Psoas muscle (tissue), 8 donors: ENCODE measurements around the gene GREB1. TPM values are rescaled to one million over a fixed set of nuclear protein-coding genes. Genes with fewer than 3 reads are reported as not detected.
A peak's percentile ranks its signal among the peaks of the same experiment; 100 is the strongest.

ENCODE experiments used
- ATAC-seq, 4 donors: fragments of 200-7000 bp; cut with Tn5 transposase; one replicate each; pipeline ENCODE4 v1.9.1; 2020; ENCODE audit warnings: moderate library complexity in 3 of 4, mild to moderate bottlenecking in 2 of 4
- DNase-seq, 2 donors: peaks; one replicate each; pipeline ENCODE4 v3.0.0-alpha.2; 2020
- H3K27ac ChIP-seq: fragments of 200-600 bp; one replicate; pipeline ENCODE4 v1.8.0; 2022
- H3K27me3 ChIP-seq, 3 donors: fragments of 200-600 bp in 1 of 3; one replicate each; pipeline versions ENCODE4 v1.6.1 to v1.8.0; 2013 to 2022; ENCODE audit warnings: low read length in 2 of 3, mild to moderate bottlenecking in 2 of 3, moderate library complexity in 1 of 3; ENCODE audit not compliant: insufficient read depth in 3 of 3
- H3K36me3 ChIP-seq, 2 donors: fragments of 200-600 bp in 1 of 2; one replicate each; pipeline versions ENCODE4 v1.6.1 to v1.8.0; 2013 to 2022; ENCODE audit warnings: low read depth in 1 of 2, mild to moderate bottlenecking in 1 of 2, moderate library complexity in 1 of 2; ENCODE audit not compliant: insufficient read depth in 1 of 2
- H3K4me1 ChIP-seq: fragments of 200-600 bp; one replicate; pipeline ENCODE4 v1.8.0; 2022
- H3K4me3 ChIP-seq: fragments of 200-600 bp; one replicate; pipeline ENCODE4 v1.8.0; 2022; ENCODE audit warnings: mild to moderate bottlenecking
- H3K9me3 ChIP-seq: fragments of 200-600 bp; one replicate; pipeline ENCODE4 v1.8.0; 2022
- CTCF ChIP-seq: fragments of 200-600 bp; IDR thresholded peaks from one replicate; pipeline ENCODE4 v1.8.0; 2022; ENCODE audit warnings: antibody characterized with exemption
- WGBS, 3 donors: extraction: QIAGEN DNeasy Blood & Tissue Kit; methylation state at CpG; one replicate each; pipeline versions ENCODE4 v1.1.6 to v1.1.7; 2013; 5-methylcytosine and 5-hydroxymethylcytosine counted together
- intact Hi-C, 2 donors: fragments of 100-400 bp; cut with DNase I; formaldehyde crosslinking; loops; one replicate each; pipeline versions ENCODE4 v1.11.0 to v1.14.2; 2022
- polyA plus RNA-seq, 3 donors: library from polyadenylated mRNA; stranded (reverse); fragments of 200-250 nt; gene quantifications; one replicate each; pipeline ENCODE4 v1.2.3, GENCODE V29; 2013
- total RNA-seq, 4 donors: library from RNA; stranded (reverse); fragmentation: NEBNext Ultra II Directional in 2 of 4; extraction: Animal tissue kit (Norgen Biotek cat#: 25700) in 2 of 4; gene quantifications; one replicate each; pipeline versions ENCODE4 v1.2.1 to v1.2.4, GENCODE V29; 2021 to 2023
- donor health status: healthy with polysubstance abuse.
- donor health status: DM: no; HTN: no; CAD: no; lungs with moderate emphysema.
- donor health status: Bipolar disorder and iron deficiency.
- donor health status: healthy.
- donor health status: DM: yes; HTN: yes; CAD: no.
- donor health status: DM: no; HTN: no; CAD: no.
- donor health status: DM: no; HTN: no; CAD: no.
- donor health status: DM: yes; HTN: yes; CAD: no.

Gene GREB1
- total and polyA plus RNA-seq, 7 donors, result 1.3 to 17.5 (median 3.2) TPM

DNA sequence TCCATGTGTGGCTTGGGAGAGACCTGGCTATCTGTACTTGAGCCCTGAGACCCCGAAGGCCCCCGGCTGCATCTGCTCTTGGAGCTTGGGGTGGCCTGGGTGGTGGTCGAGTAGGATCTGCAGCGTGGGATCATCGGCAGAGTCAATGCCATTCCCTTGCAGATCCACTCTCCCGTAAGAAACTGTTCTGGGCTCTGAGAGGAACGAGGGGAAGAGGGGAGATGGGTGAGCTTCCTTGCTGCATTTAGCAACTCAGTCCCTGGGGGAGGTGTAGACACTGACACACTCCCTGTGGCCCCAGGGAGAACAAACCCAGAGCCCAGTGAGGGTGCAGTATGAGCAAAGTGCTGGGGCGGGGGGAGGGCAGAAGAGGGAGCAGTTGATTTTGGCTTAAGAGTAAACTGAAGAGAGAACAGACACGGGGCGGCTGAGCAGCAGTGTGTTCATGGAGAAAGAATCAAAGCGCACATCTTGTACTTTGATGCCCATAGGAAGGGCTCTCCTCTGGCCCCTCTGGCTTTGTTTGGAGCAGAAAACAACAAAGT, 8.5 kb downstream of the GREB1 start:
- WGBS, 3 donors, result 65 to 82% (median 76%) methylated on average over 11 of the region's 11 CpGs
- intact Hi-C loops, result loop anchor here in 1 of 2 donors (5.0 kb wide), 1 partner anchor 45 kb away; no protein-coding TSS in a partner anchor
- H3K4me3 ChIP-seq, result no peak overlapping the region

DNA sequence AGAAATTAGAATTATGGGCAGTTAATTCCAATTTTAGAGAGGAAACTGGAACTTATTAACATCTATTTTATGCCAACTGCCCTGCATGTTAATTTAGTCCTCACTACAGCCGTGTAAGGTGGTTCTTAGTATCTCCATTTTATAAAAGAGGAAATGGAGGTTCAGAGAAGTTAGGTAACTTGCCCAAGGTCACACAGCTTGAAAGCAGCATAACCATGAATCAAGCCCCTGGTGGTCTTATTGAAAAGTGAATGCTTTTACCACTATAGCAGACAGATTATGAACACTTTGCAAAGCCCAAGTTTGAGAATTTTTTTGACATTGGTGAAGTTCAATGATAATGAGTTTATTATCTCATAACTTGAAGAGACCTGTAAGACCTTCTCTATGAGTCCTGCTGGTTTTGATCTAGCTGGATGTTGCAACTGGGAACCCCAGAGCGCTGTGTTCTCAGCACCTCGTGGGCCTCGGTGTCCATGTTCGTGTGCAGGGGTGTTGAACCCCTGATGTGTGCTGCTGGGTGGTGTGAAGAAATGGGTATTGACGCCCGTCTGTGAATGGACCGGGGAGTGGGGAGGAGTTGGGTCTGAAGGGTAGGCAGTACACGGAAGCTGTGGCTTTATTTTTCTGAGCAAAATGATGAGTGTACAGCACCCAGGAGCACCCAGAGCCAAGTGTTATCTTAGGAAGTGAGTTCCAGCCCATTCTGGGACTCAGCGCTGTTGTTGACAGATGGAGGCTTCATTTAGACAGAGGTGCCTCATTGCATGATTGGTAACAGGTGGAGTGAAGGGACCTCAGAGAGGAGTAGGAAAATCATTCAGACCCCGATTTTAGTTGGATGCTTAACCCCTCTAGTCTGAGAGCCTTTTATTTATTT, 9.7 kb downstream of the GREB1 start:
- 70 to 86% (median 76%) methylated on average over 11 of the region's 11 CpGs for WGBS, 3 donors
- no peak overlapping the region for H3K27ac ChIP-seq
- peaks cover 23% of the 10 kb centered on the region for H3K4me1 ChIP-seq
- intact Hi-C loops, result loop anchor here in 1 of 2 donors (5.0 kb wide), 1 partner anchor 46 kb away; no protein-coding TSS in a partner anchor
- no peaks in the 10 kb centered on the region for H3K36me3 ChIP-seq
- no peak for TF ChIP-seq CTCF
- ATAC-seq (peak in 1 of 4 donors; percentile 67), DNase-seq (no peak)
- no peaks in the 10 kb centered on the region for H3K27me3 ChIP-seq
- H3K4me3 ChIP-seq, result no peak overlapping the region
- H3K9me3 ChIP-seq, result no peaks in the 10 kb centered on the region

More for the DNA sequence above, 8.5 kb downstream of the GREB1 start:
- DNase-seq, result no peak
- Histone ChIP-seq H3K27me3 (no peaks in the 10 kb centered on the region), H3K27ac (no peak overlapping the region), H3K4me1 (peaks cover 23% of the 10 kb centered on the region), H3K9me3 (no peaks in the 10 kb centered on the region), H3K36me3 (no peaks in the 10 kb centered on the region)
- TF ChIP-seq CTCF, result no peak
- no peak for ATAC-seq

DNA sequence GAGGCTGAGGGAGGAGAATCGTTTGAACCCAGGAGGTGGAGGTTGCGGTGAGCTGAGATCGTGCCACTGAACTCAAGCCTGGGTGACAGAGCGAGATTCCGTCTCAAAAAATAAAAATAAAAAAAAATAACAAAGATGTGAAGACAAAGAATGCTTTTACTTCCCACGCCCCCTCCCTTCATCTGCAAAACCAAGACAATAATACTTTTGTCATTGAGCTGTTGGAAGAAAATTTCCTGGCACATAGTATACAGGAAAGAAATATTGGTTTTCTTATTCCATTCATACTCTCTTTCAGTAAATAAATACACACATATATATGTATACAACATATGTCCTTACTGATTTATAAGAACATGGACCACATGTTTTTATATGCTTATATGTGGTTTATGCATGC, 12.2 kb downstream of the GREB1 start:
- DNase-seq, result no peak
- Histone ChIP-seq H3K27me3 (no peaks in the 10 kb centered on the region), H3K9me3 (no peaks in the 10 kb centered on the region), H3K4me3 (no peak overlapping the region), H3K27ac (no peak overlapping the region), H3K36me3 (no peaks in the 10 kb centered on the region), H3K4me1 (peaks cover 4% of the 10 kb centered on the region)
- no peak for ATAC-seq
- 70 to 87% (median 70%) methylated on average over 6 of the region's 6 CpGs for WGBS, 3 donors
- no peak for TF ChIP-seq CTCF
- intact Hi-C loops, result no loop called here

- no peak overlapping the region for H3K27ac ChIP-seq
- H3K36me3 ChIP-seq, result no peaks in the 10 kb centered on the region
- no peak for DNase-seq
- H3K27me3 ChIP-seq, result no peaks in the 10 kb centered on the region
- peaks cover 4% of the 10 kb centered on the region for H3K4me1 ChIP-seq
- TF ChIP-seq CTCF, result no peak
- WGBS, 3 donors, result 75 to 83% (median 76%) methylated on average over 6 of the region's 6 CpGs
- no peak overlapping the region for H3K4me3 ChIP-seq
- intact Hi-C loops, result no loop called here
- H3K9me3 ChIP-seq, result no peaks in the 10 kb centered on the region
- ATAC-seq, result peak in 1 of 4 donors; percentile 7
Measured at GRCh38 chr2:11547912-11548497, 14.2 kb downstream of the GREB1 start.
